Measurements from ENCODE around the gene CRP. TPM values are rescaled to one million over a fixed set of nuclear protein-coding genes. Genes with fewer than 3 reads are reported as not detected.

CRP gene
- total RNA-seq, 4 donors from 2014 or later, result 1.4 to 2.1 TPM; not detected in 2

GRCh38 chr1:159704481-159704880, 9.9 kb downstream of the CRP start:
- Histone ChIP-seq H3K27me3 (no peaks in the 10 kb centered on the region), H3K9me3 (no peaks in the 10 kb centered on the region), H3K36me3 (no peaks in the 10 kb centered on the region), H3K4me1 (no peaks in the 10 kb centered on the region), H3K4me3 (no peak overlapping the region), H3K27ac (no peak overlapping the region)
- DNase-seq, result no peak
- no peak for TF ChIP-seq POLR2A (IDR thresholded peaks at IDR 0.05)
- no peak for TF ChIP-seq CTCF (IDR thresholded peaks at IDR 0.05)
- intact Hi-C loops (cut with DNase I; ENCODE audit: low total_unique reads), result no loop called here

DNA sequence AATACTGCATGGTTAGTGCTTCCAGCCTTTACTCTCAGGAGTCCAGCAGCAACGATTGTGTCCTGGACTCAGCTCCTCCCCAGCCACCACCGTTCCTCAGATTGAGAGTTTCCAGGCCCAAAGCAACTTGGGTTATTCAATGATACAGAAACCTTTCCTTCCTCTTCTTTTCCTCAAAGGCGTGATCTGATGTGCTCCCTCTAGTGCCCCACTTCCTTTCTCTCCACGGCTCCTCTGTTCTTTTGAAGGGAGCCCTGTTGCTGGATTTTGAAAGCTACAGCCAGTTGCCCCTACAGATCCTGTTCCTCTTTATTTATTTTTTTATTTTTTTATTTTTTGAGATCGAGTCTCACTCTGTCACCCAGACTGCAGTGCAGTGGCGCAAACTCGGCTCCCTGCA, 14.1 kb downstream of the CRP start:
- Histone ChIP-seq H3K4me3 (no peak overlapping the region), H3K27ac (no peak overlapping the region), H3K27me3 (no peaks in the 10 kb centered on the region), H3K4me1 (no peaks in the 10 kb centered on the region), H3K36me3 (no peaks in the 10 kb centered on the region), H3K9me3 (no peaks in the 10 kb centered on the region)
- TF ChIP-seq POLR2A (IDR thresholded peaks at IDR 0.05) (no peak), CTCF (IDR thresholded peaks at IDR 0.05) (no peak)
- DNase-seq, result no peak
- intact Hi-C loops (cut with DNase I; ENCODE audit: low total_unique reads), result no loop called here

- H3K27me3 ChIP-seq, result no peaks in the 10 kb centered on the region
- TF ChIP-seq POLR2A (IDR thresholded peaks at IDR 0.05) (no peak), CTCF (IDR thresholded peaks at IDR 0.05) (no peak)
- no peaks in the 10 kb centered on the region for H3K36me3 ChIP-seq
- no peaks in the 10 kb centered on the region for H3K9me3 ChIP-seq
- H3K4me3 ChIP-seq, result no peak overlapping the region
- intact Hi-C loops (cut with DNase I; ENCODE audit: low total_unique reads), result no loop called here
- DNase-seq, result no peak
- no peaks in the 10 kb centered on the region for H3K4me1 ChIP-seq
- H3K27ac ChIP-seq, result no peak overlapping the region
These were observed 14.7 kb downstream of the CRP start for GRCh38 chr1:159699653-159700052.

DNA sequence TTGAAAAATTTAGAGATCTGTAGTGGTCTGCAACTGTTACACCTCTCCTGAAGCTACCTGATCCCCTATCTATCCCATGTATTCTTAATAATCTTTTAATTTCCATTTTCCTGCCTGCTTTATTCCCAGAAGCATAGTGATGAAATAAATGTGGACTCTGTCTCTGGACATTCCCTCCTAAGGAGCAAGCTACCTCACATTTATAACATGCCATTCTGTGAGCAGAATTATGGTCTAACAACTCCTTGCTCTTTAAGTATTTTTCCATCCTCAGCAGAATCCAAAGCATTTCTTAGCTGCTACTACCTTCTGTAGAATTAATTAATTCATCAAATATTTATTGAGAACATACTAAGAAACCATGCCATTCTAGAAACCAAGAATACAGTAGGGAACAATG, 15.1 kb downstream of the CRP start:
- Histone ChIP-seq H3K27ac (no peak overlapping the region), H3K4me3 (no peak overlapping the region), H3K9me3 (no peaks in the 10 kb centered on the region), H3K4me1 (no peaks in the 10 kb centered on the region), H3K27me3 (no peaks in the 10 kb centered on the region), H3K36me3 (no peaks in the 10 kb centered on the region)
- intact Hi-C loops (cut with DNase I; ENCODE audit: low total_unique reads), result no loop called here
- TF ChIP-seq POLR2A (IDR thresholded peaks at IDR 0.05) (no peak), CTCF (IDR thresholded peaks at IDR 0.05) (no peak)
- no peak for DNase-seq

DNA sequence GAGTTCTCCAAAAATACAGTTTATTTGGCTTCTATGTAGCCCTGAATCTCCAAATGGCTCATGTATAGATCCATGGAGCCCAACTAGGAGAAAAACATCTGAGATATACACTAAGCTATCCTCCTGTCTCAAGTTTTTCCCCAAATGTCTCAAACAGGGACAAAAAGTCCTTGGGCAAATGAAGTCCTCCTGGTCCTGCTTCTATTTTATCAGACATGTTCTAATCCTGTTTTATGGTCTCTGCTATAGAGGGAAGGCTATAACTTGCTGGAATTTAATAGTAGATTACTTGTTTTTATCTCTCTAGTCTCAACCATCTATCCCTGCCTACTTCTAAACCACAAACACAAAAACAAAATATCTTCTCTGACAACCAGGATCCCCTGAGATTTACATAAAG, 26.9 kb downstream of the CRP start:
- no peak for DNase-seq
- H3K4me1 ChIP-seq, result no peaks in the 10 kb centered on the region
- no peaks in the 10 kb centered on the region for H3K9me3 ChIP-seq
- H3K27me3 ChIP-seq, result no peaks in the 10 kb centered on the region
- intact Hi-C loops (cut with DNase I; ENCODE audit: low total_unique reads), result no loop called here
- no peak for TF ChIP-seq POLR2A (IDR thresholded peaks at IDR 0.05)
- no peak for TF ChIP-seq CTCF (IDR thresholded peaks at IDR 0.05)
- H3K4me3 ChIP-seq, result no peak overlapping the region
- no peaks in the 10 kb centered on the region for H3K36me3 ChIP-seq
- H3K27ac ChIP-seq, result no peak overlapping the region
